Body of pancreas (tissue), 4 donors: Measurements from ENCODE around the gene IRAK3.

Experiments used
- CTCF ChIP-seq, 7 experiments: fragments of 450-650 bp in 4 of 7; fragments of 200-600 bp in 3 of 7; sonication (generic) in 3 of 7; IDR thresholded peaks; one replicate each; pipeline ENCODE4 v1.5.1; 2016 to 2019; ENCODE audit warnings: antibody characterized with exemption in 7 of 7
- POLR2A ChIP-seq, 3 donors: fragments of 450-650 bp; IDR thresholded peaks; one replicate each; pipeline ENCODE4 v1.6.1; 2016; ENCODE audit warnings: antibody characterized with exemption in 3 of 3, mild to moderate bottlenecking in 2 of 3

GRCh38 chr12:66240096-66240820 is 51.2 kb downstream of the IRAK3 start:
- TF ChIP-seq CTCF (IDR thresholded peaks at IDR 0.05) (no peak), POLR2A (IDR thresholded peaks at IDR 0.05) (no peak)
